ENCODE measurements around the gene CFAP45. TPM values are rescaled to one million over a fixed set of nuclear protein-coding genes. Genes with fewer than 3 reads are reported as not detected.

CFAP45 gene
- total and polyA plus RNA-seq, 9 of the 15 experiments (the other 6 are each of a cell fraction or from before 2014, with no cell fraction given): 0.65 to 2.4 (median 1.5) TPM

- TF ChIP-seq ARHGAP35 (IDR thresholded peaks at IDR 0.05; ENCODE audit: partially characterized antibody) (no peak), PHF21A (IDR thresholded peaks at IDR 0.05; ENCODE audit: borderline replicate concordance, low read depth) (peak; percentile 6; the same call in 1 of the 2 replicates), RBM17 (IDR thresholded peaks at IDR 0.05; ENCODE audit: borderline replicate concordance, low read depth, low read length) (no peak), BRF1 (IDR thresholded peaks at IDR 0.05; ENCODE audit: borderline replicate concordance, extremely low read depth, insufficient read length) (no peak), ATF3 (IDR thresholded peaks at IDR 0.05) (peak; percentile 98), ATF3 (CRISPR knock-in tag; conservative IDR thresholded peaks at IDR 0.05) (peak; percentile 85; the same call in 1 of the 2 replicates), SMAD2 (IDR thresholded peaks at IDR 0.05; ENCODE audit: low read depth, low read length) (no peak), KAT8 (IDR thresholded peaks at IDR 0.05; ENCODE audit: low read depth) (no peak), TCF7L2 (IDR thresholded peaks at IDR 0.05; ENCODE audit: low read depth, low read length) (no peak), PURB (CRISPR knock-in tag; IDR thresholded peaks at IDR 0.05; ENCODE audit: low read depth) (no peak), PCBP1 (IDR thresholded peaks at IDR 0.05; ENCODE audit: low read depth, low read length, poor library complexity, severe bottlenecking) (peak; percentile 70), SMC3 (conservative IDR thresholded peaks at IDR 0.05; ENCODE audit: insufficient read depth, low read depth, low read length) (no peak), YBX1 (IDR thresholded peaks at IDR 0.05) (no peak), MCM7 (IDR thresholded peaks at IDR 0.05) (no peak), ARNT (IDR thresholded peaks at IDR 0.05) (no peak), SRSF3 (IDR thresholded peaks at IDR 0.05; ENCODE audit: insufficient read depth, low read length) (no peak), ETV6 (IDR thresholded peaks at IDR 0.05; ENCODE audit: borderline replicate concordance in 1 of 2, low read depth in 2 of 2, low read length in 1 of 2) (no peak), ETV6 (CRISPR knock-in tag; IDR thresholded peaks at IDR 0.05; ENCODE audit: borderline replicate concordance) (no peak), RUNX1 (IDR thresholded peaks at IDR 0.05; ENCODE audit: low read depth) (no peak), BACH1 (tag; IDR thresholded peaks at IDR 0.05) (no peak), ZNF584 (CRISPR knock-in tag; IDR thresholded peaks at IDR 0.05; ENCODE audit: low read depth) (peak; percentile 6; the same call in 1 of the 2 replicates), BCL6 (CRISPR knock-in tag; IDR thresholded peaks at IDR 0.05) (no peak), ZNF24 (IDR thresholded peaks at IDR 0.05) (no peak), TFAM (CRISPR knock-in tag; conservative IDR thresholded peaks at IDR 0.05) (no peak), KDM4B (IDR thresholded peaks at IDR 0.05; ENCODE audit: borderline replicate concordance in 2 of 2, low read depth in 1 of 2) (0 out of 4 replicates have a peak, but pooled peaks of 1 of the 2 experiments have one; percentile 17), ZNF696 (CRISPR knock-in tag; conservative IDR thresholded peaks at IDR 0.05) (no peak), SMAD1 (IDR thresholded peaks at IDR 0.05; ENCODE audit: low read depth, low read length, partially characterized antibody) (no peak), RAD21 (CRISPR knock-in tag; conservative IDR thresholded peaks at IDR 0.05 in 1 of 2, IDR thresholded peaks at IDR 0.05 in 1 of 2) (no peak)
- TF ChIP-seq, protein P1, sequence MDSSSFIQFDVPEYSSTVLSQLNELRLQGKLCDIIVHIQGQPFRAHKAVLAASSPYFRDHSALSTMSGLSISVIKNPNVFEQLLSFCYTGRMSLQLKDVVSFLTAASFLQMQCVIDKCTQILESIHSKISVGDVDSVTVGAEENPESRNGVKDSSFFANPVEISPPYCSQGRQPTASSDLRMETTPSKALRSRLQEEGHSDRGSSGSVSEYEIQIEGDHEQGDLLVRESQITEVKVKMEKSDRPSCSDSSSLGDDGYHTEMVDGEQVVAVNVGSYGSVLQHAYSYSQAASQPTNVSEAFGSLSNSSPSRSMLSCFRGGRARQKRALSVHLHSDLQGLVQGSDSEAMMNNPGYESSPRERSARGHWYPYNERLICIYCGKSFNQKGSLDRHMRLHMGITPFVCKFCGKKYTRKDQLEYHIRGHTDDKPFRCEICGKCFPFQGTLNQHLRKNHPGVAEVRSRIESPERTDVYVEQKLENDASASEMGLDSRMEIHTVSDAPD (CRISPR knock-in tag; IDR thresholded peaks at IDR 0.05): no peak
These were observed 24.2 kb upstream of the CFAP45 start (continued) for GRCh38 chr1:159924025-159924790.

Data from K562 (cell line).